Stimulated activated CD4-positive, alpha-beta T cell treated with anti-CD3 and anti-CD28 coated beads, Interleukin-2, amount 100 ng/mL, for 4 hours (primary cell): ENCODE results near the gene MAP3K5.

Source experiments
- DNase-seq: peaks from one replicate; pipeline ENCODE4 v3.0.0-alpha.2; 2020; ENCODE audit warnings: low read depth

Gene MAP3K5

DNA sequence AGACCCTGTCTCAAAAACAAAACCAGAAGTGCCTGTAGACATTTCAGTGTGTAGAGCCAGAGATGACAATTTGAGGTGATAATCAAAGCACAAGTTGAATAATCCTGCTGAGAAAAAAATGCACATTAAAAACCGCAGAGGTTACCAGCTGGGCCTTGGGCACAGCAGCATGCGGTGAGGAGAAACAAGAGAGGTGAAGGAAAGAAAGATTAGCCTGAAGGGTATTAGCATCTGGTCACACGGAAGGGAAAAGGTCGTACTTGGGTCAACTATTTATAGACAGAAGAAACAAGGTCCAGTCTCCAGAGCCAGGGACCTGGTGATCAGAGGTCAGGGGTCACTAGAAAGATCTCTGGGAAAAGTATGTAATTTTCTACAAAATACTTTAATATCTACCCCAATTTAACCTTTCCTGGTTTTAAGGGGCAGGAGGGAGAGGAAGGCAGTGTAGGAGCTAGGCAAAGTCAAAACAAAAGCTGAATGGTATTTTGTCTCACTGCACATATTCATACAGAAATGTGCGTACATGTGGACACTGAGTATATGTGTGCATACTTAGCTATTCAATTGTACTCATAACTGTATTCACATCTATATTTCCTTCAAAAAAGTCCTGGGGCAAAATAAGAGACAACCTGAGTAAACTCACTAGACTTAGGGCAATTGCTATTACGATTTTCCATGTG is 252.2 kb downstream of the MAP3K5 start:
- DNase-seq: no peak

DNA sequence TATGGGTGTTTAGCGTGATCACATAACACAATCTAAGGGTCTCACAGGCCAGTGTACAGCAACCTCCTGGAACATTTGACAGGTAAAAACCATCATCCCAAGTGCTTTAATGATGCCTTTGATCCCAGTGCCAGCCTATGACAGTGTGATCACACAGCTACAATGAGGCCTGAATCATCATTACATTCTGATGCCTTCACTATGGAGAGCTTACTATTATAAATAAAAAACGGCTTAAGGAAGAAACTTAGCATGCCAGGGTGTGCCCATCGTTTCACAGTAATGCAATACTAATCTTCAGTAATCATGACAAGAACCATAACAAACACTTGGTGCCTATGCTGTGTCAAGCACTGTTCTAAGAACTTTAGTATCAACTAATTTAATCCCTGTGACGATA is 253.4 kb downstream of the MAP3K5 start:
- DNase-seq: no peak

- DNase-seq: no peak
Observed at GRCh38 chr6:136535880-136536650, 256.2 kb downstream of the MAP3K5 start.

DNA sequence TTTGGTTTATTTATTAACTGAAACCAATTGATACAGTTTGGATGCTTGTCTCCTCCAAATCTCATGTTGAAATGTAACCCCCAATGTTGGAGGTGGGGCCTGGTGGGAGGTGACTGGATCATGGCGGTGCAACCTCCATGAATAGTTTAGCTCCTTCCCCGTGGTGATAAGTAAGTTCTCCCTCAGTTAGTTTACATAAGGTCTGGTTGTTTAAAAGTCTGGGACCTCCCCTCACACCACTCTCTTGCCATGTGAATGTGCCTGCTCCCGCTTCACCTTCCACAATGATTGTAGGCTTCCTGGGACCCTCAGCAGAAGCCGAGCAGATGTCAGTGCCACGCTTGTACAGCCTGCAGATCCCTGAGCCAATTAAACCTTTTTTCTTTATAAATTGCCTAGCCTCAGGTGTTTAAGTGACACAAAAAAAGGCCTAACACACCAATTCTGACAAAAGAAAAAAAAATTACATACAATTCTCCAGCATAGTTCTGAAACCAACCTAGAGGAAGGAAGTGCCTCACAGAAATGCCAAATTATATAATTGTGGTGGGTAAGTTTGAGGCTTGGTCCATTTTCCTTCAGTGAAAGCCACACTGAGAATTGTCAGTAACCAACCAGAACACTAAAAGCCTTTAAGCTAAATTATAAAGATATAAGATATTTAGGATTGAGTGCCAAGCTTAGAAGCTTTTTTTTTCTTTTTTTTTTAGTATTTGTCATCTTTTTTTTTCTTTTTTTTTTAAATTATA is 257.1 kb downstream of the MAP3K5 start:
- no peak for DNase-seq

DNA sequence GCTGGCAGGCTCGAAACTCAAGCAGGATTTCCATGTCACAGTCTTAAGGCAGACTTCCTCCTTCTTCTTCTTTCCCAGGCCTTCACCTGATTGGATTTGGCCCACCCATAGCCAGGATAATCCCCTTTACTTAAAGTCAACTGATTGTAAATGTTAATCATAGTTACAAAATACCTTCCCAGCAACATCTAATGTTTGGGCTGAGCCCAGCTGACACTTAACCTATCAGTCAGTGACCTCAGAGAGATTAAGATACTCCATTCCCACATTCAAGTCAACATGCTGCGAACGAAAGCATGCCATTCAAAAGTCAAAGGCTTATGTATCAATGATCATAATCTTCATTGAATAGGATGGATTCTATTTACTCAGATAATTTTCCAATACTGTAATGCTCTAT is 258.0 kb downstream of the MAP3K5 start:
- no peak for DNase-seq

GRCh38 chr6:136533487-136533886 is 258.8 kb downstream of the MAP3K5 start:
- DNase-seq: no peak

DNA sequence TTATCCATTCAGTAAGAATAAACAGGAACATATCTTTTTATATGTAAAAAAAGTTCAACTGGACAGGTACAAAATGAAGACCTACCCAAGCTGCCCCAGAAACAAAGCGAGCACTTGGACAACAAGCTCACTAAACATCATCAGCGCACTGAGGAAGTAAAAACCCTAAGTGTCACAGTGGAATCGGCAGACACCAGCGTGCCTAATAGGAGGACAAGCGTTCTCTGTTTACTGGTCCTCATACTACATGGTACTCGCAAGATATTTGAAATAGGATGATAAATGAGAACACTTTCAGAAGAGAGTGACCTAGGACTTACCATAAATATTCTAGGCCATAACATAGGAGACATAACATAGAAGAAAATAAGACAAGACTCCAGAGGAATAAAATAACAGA is 260.2 kb downstream of the MAP3K5 start:
- DNase-seq: no peak

- no peak for DNase-seq
Observed at GRCh38 chr6:136529710-136530109, 262.6 kb downstream of the MAP3K5 start.

DNA sequence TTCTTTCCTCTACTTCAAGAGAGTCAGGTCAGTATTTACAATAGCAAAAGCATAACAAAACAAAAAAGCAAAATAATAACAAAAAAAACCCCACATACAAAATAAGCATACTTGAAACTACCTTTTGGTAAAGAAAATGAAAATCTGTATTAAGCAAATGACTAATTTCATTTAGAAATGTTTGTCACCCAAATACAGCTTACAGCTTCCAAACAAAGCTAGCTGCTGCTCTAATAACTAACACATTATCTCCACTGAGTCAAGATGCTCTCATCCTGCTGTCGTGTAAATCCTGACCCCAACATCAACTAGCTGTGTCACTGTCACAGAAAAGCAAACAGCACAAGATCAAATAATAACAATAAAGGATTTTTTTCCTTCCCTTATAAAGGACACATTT is 263.8 kb downstream of the MAP3K5 start:
- no peak for DNase-seq

DNA sequence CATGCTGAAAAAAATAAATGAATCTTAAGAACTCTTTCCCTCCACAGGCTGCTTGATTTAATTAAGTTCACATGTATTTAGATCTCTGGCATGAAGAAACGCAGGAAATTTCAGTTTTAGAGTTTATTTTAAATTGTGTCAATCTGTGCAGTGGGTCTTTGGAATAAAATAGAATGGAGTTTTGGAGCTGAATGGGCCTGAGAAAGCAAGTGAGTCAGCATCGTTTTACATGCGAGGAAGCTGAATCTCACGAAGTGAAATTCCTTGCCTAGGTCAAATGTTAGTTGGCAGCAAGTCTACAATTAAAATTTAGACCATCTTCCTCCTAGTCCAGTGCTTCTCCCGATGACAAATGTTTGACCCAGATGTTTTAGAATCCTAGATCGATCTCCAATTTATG is 264.4 kb downstream of the MAP3K5 start:
- DNase-seq: no peak

DNA sequence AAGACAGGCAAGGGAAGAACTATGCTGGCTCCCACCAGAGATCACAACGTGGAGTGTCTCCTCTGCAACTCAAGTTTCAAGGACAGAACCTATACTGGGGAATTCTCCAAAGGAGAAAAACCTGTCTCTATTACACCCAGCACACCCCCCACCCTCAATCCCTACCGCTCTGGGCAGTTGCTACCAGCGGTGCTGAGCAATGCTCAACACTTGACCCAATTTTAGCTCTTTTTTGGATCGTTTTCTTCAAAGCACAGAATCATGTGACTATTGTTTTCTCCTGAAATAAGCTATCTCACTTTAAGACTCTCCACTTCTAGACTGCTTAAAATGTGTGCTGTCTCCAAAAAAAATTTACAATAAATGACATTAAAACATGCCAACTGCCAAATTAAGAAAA is 265.3 kb downstream of the MAP3K5 start:
- no peak for DNase-seq

DNA sequence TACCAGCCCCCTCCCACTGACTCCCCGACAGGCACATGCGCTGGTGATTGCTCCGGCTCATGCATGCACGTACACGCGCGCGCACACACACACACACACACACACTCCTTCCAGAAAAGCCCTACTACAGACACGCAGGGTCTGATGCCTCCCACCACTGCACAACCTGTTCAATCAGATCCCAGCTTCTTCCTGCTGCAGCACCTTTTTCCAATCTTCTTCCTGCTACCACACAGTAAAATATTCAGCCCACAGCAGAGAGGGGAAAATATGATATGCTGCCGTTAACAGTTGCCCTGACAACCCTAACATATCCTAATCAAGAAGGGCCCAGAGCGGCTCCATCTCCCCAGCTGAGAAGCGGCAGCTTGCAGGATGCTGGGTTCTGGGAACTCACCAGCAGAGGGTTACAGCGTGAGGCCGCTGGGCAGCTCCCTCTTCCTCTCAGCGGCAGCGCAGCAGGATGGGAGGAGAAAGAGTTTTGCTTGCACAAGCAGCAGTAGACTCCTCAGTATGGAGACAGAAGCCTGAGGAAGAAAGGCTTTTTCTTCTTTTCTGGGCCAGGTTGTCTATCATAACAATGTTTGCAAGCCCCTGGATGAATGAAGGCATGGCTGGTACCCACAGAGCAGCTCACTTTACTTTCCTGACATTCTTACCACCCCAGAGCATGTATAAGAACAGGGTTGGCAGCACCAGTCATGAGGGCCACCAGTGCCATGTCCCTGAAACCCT is 265.9 kb downstream of the MAP3K5 start:
- no peak for DNase-seq

DNA sequence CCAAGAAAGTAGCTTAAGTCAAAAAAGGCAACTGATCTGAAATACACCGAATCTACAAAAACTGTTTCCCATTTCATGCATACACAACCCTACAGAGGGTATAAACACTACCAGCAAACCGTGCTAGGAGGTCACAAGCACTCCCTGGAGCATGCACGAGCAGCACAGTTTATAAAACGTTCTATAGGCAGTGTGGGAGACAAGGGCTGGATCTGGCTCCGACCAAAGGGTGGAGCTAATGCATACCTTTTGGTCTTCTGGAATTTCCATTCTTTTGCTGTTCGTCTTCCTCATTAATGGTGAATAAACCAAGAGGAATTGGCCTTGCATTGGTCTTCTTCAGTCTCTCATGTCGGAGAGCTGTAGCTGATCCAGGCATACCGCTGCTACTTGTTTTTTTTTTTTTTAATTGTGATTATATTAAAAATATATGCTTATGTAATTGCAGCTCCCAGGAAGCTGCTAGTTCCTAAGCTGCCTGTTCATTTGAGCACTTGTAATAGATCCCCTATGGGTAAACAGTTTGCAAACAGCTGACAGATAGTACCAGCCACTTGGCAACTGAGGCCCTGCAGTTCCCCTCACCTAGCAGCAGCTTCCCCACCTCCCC is 266.6 kb downstream of the MAP3K5 start:
- DNase-seq: no peak

DNA sequence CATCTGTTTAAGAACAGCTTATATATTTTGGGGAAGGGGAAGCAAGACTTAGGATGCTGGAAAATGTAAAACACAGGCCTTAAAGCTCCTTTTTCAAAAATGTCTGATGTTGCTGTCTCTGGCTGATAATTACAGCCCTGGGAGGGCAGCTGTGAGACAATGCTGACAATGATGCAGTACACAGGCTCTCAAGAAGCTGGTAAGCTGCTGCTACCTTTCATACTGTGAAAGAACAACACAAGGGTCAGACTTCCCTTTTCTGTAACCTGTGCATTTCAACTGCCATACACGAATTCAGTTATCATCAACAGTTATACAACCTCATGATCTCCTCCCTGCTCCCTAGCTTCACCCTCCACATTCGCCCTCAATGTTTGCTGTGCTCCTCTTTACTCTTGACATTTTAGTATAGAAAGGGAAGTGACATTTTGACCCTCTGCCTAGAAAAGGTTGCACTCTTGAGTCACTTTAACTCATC is 267.3 kb downstream of the MAP3K5 start:
- no peak for DNase-seq

GRCh38 chr6:136524339-136524935 is 267.8 kb downstream of the MAP3K5 start:
- DNase-seq: no peak

- no peak for DNase-seq
Observed at GRCh38 chr6:136523196-136523595, 269.1 kb downstream of the MAP3K5 start.

- DNase-seq: no peak
Observed at GRCh38 chr6:136522636-136523035, 269.6 kb downstream of the MAP3K5 start.

- no peak for DNase-seq
Observed at GRCh38 chr6:136521911-136522310, 270.4 kb downstream of the MAP3K5 start.

- no peak for DNase-seq
Observed at GRCh38 chr6:136521427-136521826, 270.9 kb downstream of the MAP3K5 start.

DNA sequence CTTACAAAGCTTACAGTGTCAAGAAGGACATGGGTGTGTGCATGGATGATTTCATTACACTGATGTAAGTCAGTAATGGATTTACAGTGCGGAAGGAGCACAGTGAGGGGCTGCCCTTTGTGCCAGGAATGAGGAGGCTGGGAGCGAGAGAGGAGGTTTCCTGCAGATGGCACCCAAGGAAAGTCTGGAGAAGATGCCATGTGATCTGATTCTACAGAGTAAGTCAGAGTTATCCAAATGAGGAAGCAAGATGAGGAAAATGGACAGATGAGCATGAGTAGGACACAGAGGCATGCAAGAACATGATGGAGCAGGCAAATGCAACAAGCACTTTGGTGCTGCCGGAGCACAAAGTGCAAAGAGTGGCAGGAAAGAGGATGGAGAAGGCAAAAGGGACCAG is 271.8 kb downstream of the MAP3K5 start:
- no peak for DNase-seq

- no peak for DNase-seq
Observed at GRCh38 chr6:136517582-136517981, 274.7 kb downstream of the MAP3K5 start.
